ENCODE data around the gene CAPN14. TPM values are rescaled to one million over a fixed set of nuclear protein-coding genes. Genes with fewer than 3 reads are reported as not detected.

CAPN14 gene
- total RNA-seq, 1 experiment from 2014 or later: 0.05 TPM

DNA sequence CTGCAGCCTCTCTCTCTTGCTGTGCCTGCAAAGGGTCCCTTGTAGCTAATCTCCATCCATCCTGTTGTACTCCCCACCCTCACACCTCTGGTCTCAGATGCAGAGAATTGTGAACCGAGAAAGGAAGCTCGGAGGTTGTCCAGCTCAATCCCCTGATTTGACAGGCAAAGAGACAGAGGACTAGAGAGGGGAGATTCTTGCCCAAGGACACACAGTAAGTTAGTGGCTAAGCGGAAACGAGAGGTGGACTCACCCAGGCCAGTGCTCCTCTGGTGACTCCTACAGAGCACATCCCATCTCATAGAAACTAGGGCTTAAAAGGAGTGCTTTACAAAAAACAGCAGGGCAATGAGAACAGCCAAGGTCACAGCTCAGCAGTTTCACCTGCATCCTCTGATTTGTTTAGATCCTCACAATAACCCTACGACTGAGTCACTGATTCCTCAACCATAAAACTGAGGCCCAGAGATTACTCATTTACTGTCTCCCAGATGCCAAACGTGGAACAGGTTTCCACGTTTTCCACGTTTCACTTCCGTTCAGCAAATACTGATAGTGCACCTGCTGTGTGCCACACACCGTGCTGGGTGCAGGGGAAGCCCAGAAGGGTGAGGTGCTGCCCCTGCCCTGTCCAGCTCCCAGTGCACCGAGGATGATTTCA lies 38.7 kb upstream of the CAPN14 start:
- Histone ChIP-seq H3K4me3 (ENCODE audit: low read depth in 2 of 2, low read length in 2 of 2) (no peak overlapping the region), H3K4me1 (ENCODE audit: control insufficient read depth, insufficient read depth, low read length) (no peaks in the 10 kb centered on the region), H3K27me3 (ENCODE audit: control insufficient read depth, insufficient read depth, low read length) (no peaks in the 10 kb centered on the region), H3K27ac (ENCODE audit: low read length) (no peak overlapping the region), H3K36me3 (ENCODE audit: control insufficient read depth, insufficient read depth, low read length) (no peaks in the 10 kb centered on the region), H3K9me3 (ENCODE audit: control insufficient read depth, insufficient read depth, low read depth, low read length) (no peaks in the 10 kb centered on the region)
- ChIA-PET CTCF (no interaction called here), POLR2A (no interaction called here)
- ATAC-seq (no peak), DNase-seq (ENCODE audit: low read depth, low spot score) (no peak)
- in situ Hi-C loops (cut with HindIII; ENCODE audit: low pct_unique_long_range_greater_than_20kb, low sequenced_read_pairs) (no loop called here), intact Hi-C loops (cut with micrococcal nuclease; ENCODE audit: unreplicated experiment) (no loop called here)
- no TSS peak for BruUV-seq (replicated peaks)
- TF ChIP-seq SIN3A (IDR thresholded peaks at IDR 0.05; ENCODE audit: borderline replicate concordance, insufficient read depth, low read depth, low read length) (no peak), TCF7L2 (IDR thresholded peaks at IDR 0.05; ENCODE audit: low read depth, low read length) (no peak), POLR2AphosphoS5 (IDR thresholded peaks at IDR 0.05; ENCODE audit: low read depth, low read length) (no peak)
- TF ChIP-seq, protein P1, sequence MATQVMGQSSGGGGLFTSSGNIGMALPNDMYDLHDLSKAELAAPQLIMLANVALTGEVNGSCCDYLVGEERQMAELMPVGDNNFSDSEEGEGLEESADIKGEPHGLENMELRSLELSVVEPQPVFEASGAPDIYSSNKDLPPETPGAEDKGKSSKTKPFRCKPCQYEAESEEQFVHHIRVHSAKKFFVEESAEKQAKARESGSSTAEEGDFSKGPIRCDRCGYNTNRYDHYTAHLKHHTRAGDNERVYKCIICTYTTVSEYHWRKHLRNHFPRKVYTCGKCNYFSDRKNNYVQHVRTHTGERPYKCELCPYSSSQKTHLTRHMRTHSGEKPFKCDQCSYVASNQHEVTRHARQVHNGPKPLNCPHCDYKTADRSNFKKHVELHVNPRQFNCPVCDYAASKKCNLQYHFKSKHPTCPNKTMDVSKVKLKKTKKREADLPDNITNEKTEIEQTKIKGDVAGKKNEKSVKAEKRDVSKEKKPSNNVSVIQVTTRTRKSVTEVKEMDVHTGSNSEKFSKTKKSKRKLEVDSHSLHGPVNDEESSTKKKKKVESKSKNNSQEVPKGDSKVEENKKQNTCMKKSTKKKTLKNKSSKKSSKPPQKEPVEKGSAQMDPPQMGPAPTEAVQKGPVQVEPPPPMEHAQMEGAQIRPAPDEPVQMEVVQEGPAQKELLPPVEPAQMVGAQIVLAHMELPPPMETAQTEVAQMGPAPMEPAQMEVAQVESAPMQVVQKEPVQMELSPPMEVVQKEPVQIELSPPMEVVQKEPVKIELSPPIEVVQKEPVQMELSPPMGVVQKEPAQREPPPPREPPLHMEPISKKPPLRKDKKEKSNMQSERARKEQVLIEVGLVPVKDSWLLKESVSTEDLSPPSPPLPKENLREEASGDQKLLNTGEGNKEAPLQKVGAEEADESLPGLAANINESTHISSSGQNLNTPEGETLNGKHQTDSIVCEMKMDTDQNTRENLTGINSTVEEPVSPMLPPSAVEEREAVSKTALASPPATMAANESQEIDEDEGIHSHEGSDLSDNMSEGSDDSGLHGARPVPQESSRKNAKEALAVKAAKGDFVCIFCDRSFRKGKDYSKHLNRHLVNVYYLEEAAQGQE (IDR thresholded peaks at IDR 0.05; ENCODE audit: insufficient read depth in 1 of 2, low read depth in 2 of 2, low read length in 1 of 2): no peak
- TF ChIP-seq, protein P2, sequence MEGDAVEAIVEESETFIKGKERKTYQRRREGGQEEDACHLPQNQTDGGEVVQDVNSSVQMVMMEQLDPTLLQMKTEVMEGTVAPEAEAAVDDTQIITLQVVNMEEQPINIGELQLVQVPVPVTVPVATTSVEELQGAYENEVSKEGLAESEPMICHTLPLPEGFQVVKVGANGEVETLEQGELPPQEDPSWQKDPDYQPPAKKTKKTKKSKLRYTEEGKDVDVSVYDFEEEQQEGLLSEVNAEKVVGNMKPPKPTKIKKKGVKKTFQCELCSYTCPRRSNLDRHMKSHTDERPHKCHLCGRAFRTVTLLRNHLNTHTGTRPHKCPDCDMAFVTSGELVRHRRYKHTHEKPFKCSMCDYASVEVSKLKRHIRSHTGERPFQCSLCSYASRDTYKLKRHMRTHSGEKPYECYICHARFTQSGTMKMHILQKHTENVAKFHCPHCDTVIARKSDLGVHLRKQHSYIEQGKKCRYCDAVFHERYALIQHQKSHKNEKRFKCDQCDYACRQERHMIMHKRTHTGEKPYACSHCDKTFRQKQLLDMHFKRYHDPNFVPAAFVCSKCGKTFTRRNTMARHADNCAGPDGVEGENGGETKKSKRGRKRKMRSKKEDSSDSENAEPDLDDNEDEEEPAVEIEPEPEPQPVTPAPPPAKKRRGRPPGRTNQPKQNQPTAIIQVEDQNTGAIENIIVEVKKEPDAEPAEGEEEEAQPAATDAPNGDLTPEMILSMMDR (IDR thresholded peaks at IDR 0.05): no peak

DNA sequence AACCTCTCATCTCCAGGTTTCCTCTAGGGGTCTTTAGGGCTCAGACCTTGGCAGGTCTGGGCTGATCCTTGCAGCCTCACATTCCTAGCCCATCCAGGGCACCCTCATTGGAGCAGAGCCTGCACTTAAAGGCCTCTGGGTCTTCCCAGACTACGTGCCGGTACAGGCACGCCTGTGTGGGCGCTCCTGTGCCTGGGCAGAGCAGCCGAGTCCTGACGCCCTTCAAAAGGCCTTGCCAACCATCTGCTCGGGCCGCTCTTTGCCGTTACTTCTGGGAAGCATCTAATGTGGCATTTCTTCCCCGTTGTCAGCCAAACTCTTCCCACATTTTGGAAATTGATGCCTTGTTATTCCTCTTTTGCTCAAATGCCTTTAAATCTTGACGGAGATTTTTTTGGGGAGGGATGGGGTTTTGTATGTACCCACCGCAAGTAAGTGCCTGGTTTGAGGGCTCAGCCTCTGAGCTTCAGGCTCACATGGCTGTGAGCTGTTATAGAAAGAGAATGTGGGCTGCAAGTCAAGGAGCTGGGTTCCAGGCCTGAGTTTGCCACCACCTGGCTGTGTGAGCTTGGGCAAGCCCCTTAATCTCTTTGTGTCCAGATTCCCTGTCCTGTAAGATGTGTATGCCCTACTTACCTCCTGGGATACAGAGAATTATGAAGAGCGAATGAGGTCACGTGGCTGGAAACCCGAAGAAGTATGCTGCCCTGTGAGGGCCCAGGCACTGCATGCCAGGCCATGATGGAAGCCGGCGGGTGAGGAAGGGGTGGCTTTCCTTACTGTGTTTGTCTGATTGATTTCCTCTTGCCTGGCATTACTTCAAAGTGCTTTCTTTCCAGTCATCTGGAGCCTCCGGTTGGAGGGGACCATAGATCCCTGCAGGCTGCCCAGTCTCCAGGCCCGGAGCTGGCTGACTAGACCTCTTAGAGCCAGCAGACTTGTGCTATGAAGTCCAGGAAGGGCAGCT lies 37.2 kb upstream of the CAPN14 start:
- H3K9me3 ChIP-seq (ENCODE audit: control insufficient read depth, insufficient read depth, low read depth, low read length): no peaks in the 10 kb centered on the region
- no peak overlapping the region for H3K27ac ChIP-seq (ENCODE audit: low read length)
- ChIA-PET CTCF (no interaction called here), POLR2A (no interaction called here)
- in situ Hi-C loops (cut with HindIII; ENCODE audit: low pct_unique_long_range_greater_than_20kb, low sequenced_read_pairs) (no loop called here), intact Hi-C loops (cut with micrococcal nuclease; ENCODE audit: unreplicated experiment) (no loop called here)
- BruUV-seq (replicated peaks): no TSS peak
- no peak for ATAC-seq
- DNase-seq (ENCODE audit: low read depth, low spot score): no peak
- no peak overlapping the region for H3K4me3 ChIP-seq (ENCODE audit: low read depth in 2 of 2, low read length in 2 of 2)
- no peaks in the 10 kb centered on the region for H3K4me1 ChIP-seq (ENCODE audit: control insufficient read depth, insufficient read depth, low read length)
- TF ChIP-seq, protein P2 (IDR thresholded peaks at IDR 0.05): no peak
- TF ChIP-seq SIN3A (IDR thresholded peaks at IDR 0.05; ENCODE audit: borderline replicate concordance, insufficient read depth, low read depth, low read length) (no peak), TCF7L2 (IDR thresholded peaks at IDR 0.05; ENCODE audit: low read depth, low read length) (no peak), POLR2AphosphoS5 (IDR thresholded peaks at IDR 0.05; ENCODE audit: low read depth, low read length) (no peak)
- TF ChIP-seq, protein P1 (IDR thresholded peaks at IDR 0.05; ENCODE audit: insufficient read depth in 1 of 2, low read depth in 2 of 2, low read length in 1 of 2): no peak
- no peaks in the 10 kb centered on the region for H3K27me3 ChIP-seq (ENCODE audit: control insufficient read depth, insufficient read depth, low read length)
- no peaks in the 10 kb centered on the region for H3K36me3 ChIP-seq (ENCODE audit: control insufficient read depth, insufficient read depth, low read length)

Measured in Panc1 (cell line).